H1 (cell line): ENCODE measurements around the gene VAMP2. TPM values are rescaled to one million over a fixed set of nuclear protein-coding genes. Genes with fewer than 3 reads are reported as not detected.
A peak's percentile ranks its signal among the peaks of the same experiment; 100 is the strongest.

Source experiments
- BRCA1 ChIP-seq: IDR thresholded peaks from 2 replicates; pipeline ENCODE4 v1.6.1; 2012; ENCODE audit warnings: low read depth, low read length, improper control_type of control experiment
- CREB1 ChIP-seq: IDR thresholded peaks from 2 replicates; pipeline ENCODE4 v1.6.1; 2012; ENCODE audit warnings: inconsistent platforms
- CTCF ChIP-seq, 3 experiments: IDR thresholded peaks; 1 replicate in 2 of 3; 2 replicates in 1 of 3; pipeline versions ENCODE4 v1.5.1 to v1.6.1; 2011; ENCODE audit warnings: low read length in 3 of 3, mild to moderate bottlenecking in 3 of 3, inconsistent platforms in 2 of 3, low read depth in 1 of 3, moderate library complexity in 1 of 3; ENCODE audit not compliant: insufficient read depth in 1 of 3; ENCODE audit errors: control extremely low read depth in 1 of 3
- JUND ChIP-seq: IDR thresholded peaks from 2 replicates; pipeline ENCODE4 v1.6.1; 2011; ENCODE audit warnings: mild to moderate bottlenecking, improper control_type of control experiment, low read length
- KDM4A ChIP-seq: IDR thresholded peaks from one replicate; pipeline ENCODE4 v1.7.1; 2012; ENCODE audit warnings: low read depth, mild to moderate bottlenecking, moderate library complexity, low read length, inconsistent platforms; ENCODE audit not compliant: severe bottlenecking
- KDM5A ChIP-seq: fragments of 200-600 bp; IDR thresholded peaks from 2 replicates; pipeline ENCODE4 v1.7.1; 2012; ENCODE audit warnings: mild to moderate bottlenecking, low read length, inconsistent platforms, mixed read lengths
- POLR2A ChIP-seq, 2 experiments: IDR thresholded peaks; 1 replicate in 1 of 2; 2 replicates in 1 of 2; pipeline ENCODE4 v1.6.1; 2011; ENCODE audit warnings: low read depth in 2 of 2, low read length in 2 of 2, mild to moderate bottlenecking in 2 of 2; ENCODE audit errors: control extremely low read depth in 1 of 2
- POU5F1 ChIP-seq: IDR thresholded peaks from 2 replicates; pipeline ENCODE4 v1.6.1; 2011; ENCODE audit warnings: low read depth, mild to moderate bottlenecking, low read length, moderate library complexity
- RBBP5 ChIP-seq: IDR thresholded peaks from 2 replicates; pipeline ENCODE4 v1.7.1; 2012; ENCODE audit warnings: low read depth, mild to moderate bottlenecking, inconsistent platforms, low read length, moderate library complexity, borderline replicate concordance
- RFX5 ChIP-seq: IDR thresholded peaks from 2 replicates; pipeline ENCODE4 v1.6.1; 2011; ENCODE audit warnings: low read depth, low read length, improper control_type of control experiment, borderline replicate concordance
- SAP30 ChIP-seq: fragments of 300-600 bp; sonication (generic); IDR thresholded peaks from 2 replicates; pipeline ENCODE4 v1.7.1; 2012; ENCODE audit warnings: low read length, moderate library complexity, mild to moderate bottlenecking, inconsistent platforms; ENCODE audit not compliant: insufficient read depth, insufficient replicate concordance
- SP4 ChIP-seq: IDR thresholded peaks from 2 replicates; pipeline ENCODE4 v1.6.1; 2012; ENCODE audit warnings: low read length, inconsistent platforms
- SUZ12 ChIP-seq: fragments of 200-600 bp; sonication (generic); IDR thresholded peaks from 2 replicates; pipeline ENCODE4 v1.6.1; 2012; ENCODE audit warnings: mild to moderate bottlenecking, inconsistent platforms, low read length, moderate library complexity, mixed read lengths
- TAF1 ChIP-seq: IDR thresholded peaks from 2 replicates; pipeline ENCODE4 v1.6.1; 2011; ENCODE audit warnings: mild to moderate bottlenecking, low read depth, low read length
- TAF7 ChIP-seq: optimal IDR thresholded peaks from 2 replicates; pipeline ENCODE3; 2011; ENCODE audit warnings: low read depth, mild to moderate bottlenecking, inconsistent platforms, low read length, moderate library complexity, borderline replicate concordance
- TEAD4 ChIP-seq: IDR thresholded peaks from 2 replicates; pipeline ENCODE4 v1.6.1; 2012; ENCODE audit warnings: low read depth, low read length, inconsistent platforms, mixed read lengths
- USF2 ChIP-seq: IDR thresholded peaks from 2 replicates; pipeline ENCODE4 v1.6.1; 2011; ENCODE audit warnings: low read length, improper control_type of control experiment
- polyA plus RNA-seq, 7 experiments: library from polyadenylated mRNA; depleted of rRNA in 3 of 7; stranded (reverse) in 5 of 7; unstranded in 2 of 7; fragments of >200 nt in 5 of 7; fragments of 200-250 nt in 2 of 7; gene quantifications; 1 replicate in 5 of 7; 2 replicates in 1 of 7; 4 replicates in 1 of 7; pipeline versions ENCODE4 v1.2.1 to v1.2.3, GENCODE V29; 2011 to 2013; ENCODE audit warnings: missing spikeins in 2 of 7, mixed read lengths in 2 of 7
- total RNA-seq: library from RNA; stranded (reverse); fragmentation: NEBNext Ultra II Directional; extraction: Animal tissue kit (Norgen Biotek cat#: 25700); gene quantifications from 2 replicates; pipeline ENCODE4 v1.2.1, GENCODE V29; 2021
- TF ChIP-seq, protein P1 (sequence below): IDR thresholded peaks from 2 replicates; pipeline ENCODE4 v1.6.1; 2012; ENCODE audit warnings: inconsistent platforms
- TF ChIP-seq, protein P2 (sequence below): IDR thresholded peaks from 2 replicates; pipeline ENCODE4 v1.6.1; 2012; ENCODE audit warnings: low read length, inconsistent platforms

VAMP2 gene
- total and polyA plus RNA-seq, 2 of the 8 experiments (the other 6 are each of a cell fraction or from before 2014, with no cell fraction given), result 19.3 to 20.5 TPM

GRCh38 chr17:8176197-8176940, 13.6 kb upstream of the VAMP2 start, which contains the start of gene TMEM107 (continued):
- TF ChIP-seq CTCF (IDR thresholded peaks at IDR 0.05; ENCODE audit: control extremely low read depth in 1 of 3, insufficient read depth in 1 of 3, low read depth in 1 of 3, low read length in 3 of 3) (peak in 1 of 3 experiments; percentile 6; a peak in 1 of 4 replicates), TAF7 (no peak), KDM5A (no peak), TAF1 (peak; percentile 80), JUND (no peak), KDM4A (peak; percentile 41), SP4 (no peak), POLR2A (IDR thresholded peaks at IDR 0.05; ENCODE audit: control extremely low read depth in 1 of 2, low read depth in 2 of 2, low read length in 2 of 2) (peak in 1 of 2 experiments; percentile 84; a peak in 2 of 3 replicates), BRCA1 (peak; percentile 83), POU5F1 (no peak), TEAD4 (peak; percentile 9; the same call in 1 of the 2 replicates), SAP30 (peak; percentile 55), RBBP5 (0 out of 2 replicates have a peak, but pooled peaks have one; percentile 74), SUZ12 (no peak), RFX5 (no peak), CREB1 (peak; percentile 72), USF2 (no peak)
- TF ChIP-seq, protein P1, sequence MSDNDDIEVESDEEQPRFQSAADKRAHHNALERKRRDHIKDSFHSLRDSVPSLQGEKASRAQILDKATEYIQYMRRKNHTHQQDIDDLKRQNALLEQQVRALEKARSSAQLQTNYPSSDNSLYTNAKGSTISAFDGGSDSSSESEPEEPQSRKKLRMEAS, result peak; percentile 9; the same call in 1 of the 2 replicates
- TF ChIP-seq, protein P2, sequence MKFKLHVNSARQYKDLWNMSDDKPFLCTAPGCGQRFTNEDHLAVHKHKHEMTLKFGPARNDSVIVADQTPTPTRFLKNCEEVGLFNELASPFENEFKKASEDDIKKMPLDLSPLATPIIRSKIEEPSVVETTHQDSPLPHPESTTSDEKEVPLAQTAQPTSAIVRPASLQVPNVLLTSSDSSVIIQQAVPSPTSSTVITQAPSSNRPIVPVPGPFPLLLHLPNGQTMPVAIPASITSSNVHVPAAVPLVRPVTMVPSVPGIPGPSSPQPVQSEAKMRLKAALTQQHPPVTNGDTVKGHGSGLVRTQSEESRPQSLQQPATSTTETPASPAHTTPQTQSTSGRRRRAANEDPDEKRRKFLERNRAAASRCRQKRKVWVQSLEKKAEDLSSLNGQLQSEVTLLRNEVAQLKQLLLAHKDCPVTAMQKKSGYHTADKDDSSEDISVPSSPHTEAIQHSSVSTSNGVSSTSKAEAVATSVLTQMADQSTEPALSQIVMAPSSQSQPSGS, result no peak
